Dedifferentiated amniotic fluid mesenchymal stem cell (primary cell): ENCODE measurements around the gene GRHPR.

ENCODE experiments used
- DNase-seq: peaks from one replicate; pipeline ENCODE4 v3.0.0-alpha.2; 2016; ENCODE audit errors: extremely low spot score

GRHPR gene

GRCh38 chr9:37398464-37399025 is 24.0 kb upstream of the GRHPR start:
- DNase-seq, result no peak

- no peak for DNase-seq
Observed at GRCh38 chr9:37399336-37399735, 23.2 kb upstream of the GRHPR start.

DNA sequence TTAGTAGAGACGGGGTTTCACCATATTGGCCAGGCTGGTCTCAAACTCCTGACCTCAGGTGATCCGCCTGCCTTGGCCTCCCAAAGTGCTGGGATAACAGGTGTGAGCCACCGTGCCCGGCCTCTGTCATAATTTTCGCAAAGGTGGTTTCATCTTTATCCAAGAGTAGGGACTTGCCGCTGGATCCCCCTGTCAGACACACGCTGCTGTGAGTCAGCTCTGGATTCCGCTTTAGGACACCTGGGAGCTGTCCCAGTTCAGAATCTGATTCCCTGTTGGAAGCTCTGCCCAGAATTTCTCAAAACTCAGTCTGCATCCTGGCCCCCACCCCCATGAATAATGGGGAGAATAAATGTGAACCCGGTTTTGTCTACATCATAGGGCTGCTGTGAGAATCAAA is 17.9 kb upstream of the GRHPR start:
- no peak for DNase-seq

DNA sequence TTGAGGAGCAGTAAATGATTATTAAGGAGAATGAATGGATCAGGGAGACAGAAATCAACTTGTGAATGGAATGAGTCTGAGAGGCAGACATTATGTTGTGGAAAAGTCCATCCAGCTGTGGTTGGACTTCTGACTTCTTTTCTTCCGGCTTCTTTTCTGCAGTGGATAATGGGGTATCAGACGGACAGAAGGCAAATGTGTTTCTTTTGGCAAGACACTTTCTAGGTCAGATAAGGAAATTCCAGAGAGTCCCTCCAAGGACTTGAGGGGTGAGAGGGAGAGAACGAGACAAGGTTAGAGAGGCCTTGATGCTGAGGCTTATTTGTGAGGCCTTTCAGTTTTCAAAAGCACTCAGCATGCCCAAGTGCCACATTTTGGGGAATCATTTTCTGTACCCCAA is 17.1 kb upstream of the GRHPR start:
- no peak for DNase-seq

DNA sequence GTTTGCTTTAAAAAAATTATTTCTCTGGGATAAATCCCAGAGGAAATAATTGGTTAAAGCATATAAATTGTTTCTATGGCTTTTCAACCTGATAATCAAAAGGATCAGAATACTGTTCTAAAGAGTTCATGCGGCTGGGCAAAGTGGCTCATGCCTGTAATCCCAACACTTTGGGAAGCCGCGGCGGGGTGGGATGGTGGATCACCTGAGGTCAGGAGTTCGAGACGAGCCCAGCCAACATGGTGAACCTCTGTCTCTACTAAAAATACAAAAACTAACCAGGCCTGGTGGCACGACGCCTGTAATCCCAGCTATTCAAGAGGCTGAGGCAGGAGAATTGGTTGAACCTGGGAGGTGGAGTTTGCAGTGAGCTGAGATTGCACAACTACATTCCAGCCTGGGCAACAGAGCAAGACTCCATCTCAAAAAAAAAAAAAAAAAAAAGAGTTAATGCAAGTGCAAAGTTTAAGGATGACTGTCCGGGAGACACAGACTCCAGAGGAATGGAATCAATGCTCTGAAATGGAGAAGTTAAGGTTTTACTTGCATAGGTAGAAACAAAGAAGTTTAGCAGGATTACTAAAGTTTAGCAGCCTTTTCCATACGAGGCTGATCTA is 16.6 kb upstream of the GRHPR start:
- no peak for DNase-seq

GRCh38 chr9:37406603-37407401 is 15.7 kb upstream of the GRHPR start:
- DNase-seq, result no peak

- DNase-seq, result no peak
Observed at GRCh38 chr9:37407468-37407867, 15.0 kb upstream of the GRHPR start.

GRCh38 chr9:37408933-37409710 is 13.4 kb upstream of the GRHPR start:
- DNase-seq, result no peak

GRCh38 chr9:37410354-37410861 is 12.1 kb upstream of the GRHPR start:
- DNase-seq, result no peak

DNA sequence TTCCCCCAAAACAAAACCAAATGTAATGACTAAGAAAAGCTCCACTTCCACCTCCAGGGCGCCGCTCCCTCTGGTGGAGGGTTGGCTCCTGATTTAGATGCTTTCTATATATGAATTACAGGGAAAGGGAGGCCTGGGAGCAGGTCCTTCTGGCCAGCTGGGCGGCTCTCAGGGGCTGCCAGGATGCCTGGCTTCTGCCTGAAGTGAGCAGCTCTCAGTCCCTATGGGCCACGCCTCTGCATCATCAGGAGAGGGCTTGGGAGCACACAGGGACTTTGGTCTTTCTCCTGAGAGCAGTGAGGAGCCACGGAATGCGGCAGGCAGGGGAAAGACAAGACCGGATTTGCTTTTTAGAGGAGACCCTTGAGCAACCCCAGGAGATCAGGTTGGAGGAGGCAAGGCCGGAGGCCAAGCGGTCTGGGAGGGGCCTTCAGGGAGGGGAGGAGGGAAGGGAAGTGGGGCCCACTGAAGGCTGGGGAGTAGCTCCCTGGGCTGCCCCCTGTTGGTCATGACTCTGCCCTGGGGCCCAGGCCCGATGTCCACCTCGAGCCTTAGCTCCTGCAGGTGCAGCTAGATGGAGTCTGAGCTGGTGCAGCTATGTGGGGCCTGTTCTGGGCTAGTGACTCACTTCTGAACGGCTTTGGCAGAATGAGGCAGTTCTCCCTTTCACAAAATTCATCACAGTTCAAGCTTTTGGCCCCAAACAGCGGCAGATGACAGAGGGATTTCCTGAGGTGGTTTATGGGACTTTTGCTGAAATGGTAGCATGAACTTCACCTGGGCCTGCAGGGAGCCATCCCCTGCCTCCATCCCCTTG is 11.3 kb upstream of the GRHPR start:
- no peak for DNase-seq

- peak; percentile 89 for DNase-seq
Observed at GRCh38 chr9:37412431-37413151, 9.9 kb upstream of the GRHPR start.

DNA sequence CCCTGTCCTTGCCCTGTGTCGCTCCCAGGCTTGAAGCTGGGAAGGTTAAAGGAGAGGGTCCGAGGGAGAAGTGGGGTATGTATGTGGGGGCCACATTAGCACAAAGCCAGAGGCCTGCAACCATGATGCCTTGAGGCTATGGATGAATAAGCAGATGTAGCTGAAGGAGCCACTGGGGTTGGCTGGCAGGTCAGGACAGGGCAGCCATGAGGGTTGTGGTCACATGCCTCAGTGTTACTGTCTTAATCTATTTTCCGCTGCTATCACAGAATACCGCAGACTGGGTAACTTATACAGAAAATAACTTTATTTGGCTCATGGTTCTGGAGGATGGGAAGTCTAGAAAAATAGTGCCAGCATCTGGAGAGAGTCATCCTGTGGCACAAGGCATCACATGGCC is 9.2 kb upstream of the GRHPR start:
- no peak for DNase-seq

DNA sequence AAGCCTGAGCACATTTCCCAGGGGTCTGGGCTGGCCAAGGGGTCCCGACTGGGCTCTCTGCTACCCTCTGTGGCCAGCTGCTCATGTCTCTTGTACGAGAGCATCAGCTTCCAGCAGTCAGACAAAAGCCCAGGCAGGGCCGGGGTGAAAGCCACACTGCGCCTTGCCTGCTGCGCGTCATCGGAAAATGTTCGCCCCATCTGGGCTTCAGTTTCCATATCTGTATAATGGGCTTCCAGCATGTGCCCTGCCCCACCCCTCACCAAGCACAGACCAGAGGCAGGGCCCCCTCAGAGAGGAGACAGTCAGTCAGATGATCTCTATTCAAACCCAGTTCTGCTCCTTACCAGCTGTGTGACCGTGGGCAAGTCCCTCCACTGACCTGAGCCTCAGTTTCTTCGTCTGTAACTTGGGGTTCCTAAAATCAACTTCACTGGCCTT is 8.0 kb upstream of the GRHPR start:
- DNase-seq, result no peak

GRCh38 chr9:37415011-37415719 is 7.3 kb upstream of the GRHPR start:
- DNase-seq, result peak; percentile 74

GRCh38 chr9:37417252-37417803 is 5.2 kb upstream of the GRHPR start:
- no peak for DNase-seq

DNA sequence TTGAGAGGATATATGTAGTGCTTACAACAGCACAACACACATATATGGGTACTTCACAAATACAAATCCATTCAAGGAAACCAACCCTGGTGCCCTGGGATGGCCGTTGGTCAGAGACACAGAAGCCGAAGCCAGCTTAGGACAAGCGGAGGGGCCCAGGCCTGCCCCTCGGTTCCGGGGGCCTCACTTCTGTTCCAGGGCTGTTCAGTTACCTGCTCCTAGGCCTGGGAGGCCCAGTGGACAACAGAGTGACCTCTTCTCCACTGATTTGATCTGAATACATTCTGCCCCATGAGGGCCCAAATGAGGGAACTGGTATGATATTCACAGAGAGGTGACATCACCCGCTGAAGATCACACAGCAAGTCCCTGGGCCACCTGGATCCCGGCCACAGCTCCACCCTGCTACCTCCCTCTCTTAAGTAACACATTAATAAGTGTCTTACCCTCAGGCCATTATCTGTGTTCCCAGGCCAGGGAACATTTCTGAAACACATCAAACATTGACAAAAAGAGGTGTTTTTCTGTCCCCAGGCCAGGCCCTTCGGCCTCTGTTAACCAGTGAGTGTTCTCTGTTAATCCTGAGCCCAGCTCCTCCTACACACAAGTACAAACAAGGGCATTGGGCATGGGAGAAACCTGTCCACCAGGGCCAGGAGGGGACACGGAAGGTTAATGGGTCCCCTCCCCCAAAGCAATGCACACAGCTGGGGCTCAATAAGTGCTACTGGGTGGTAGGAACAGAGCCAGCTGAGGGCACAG is 4.5 kb upstream of the GRHPR start:
- no peak for DNase-seq

DNA sequence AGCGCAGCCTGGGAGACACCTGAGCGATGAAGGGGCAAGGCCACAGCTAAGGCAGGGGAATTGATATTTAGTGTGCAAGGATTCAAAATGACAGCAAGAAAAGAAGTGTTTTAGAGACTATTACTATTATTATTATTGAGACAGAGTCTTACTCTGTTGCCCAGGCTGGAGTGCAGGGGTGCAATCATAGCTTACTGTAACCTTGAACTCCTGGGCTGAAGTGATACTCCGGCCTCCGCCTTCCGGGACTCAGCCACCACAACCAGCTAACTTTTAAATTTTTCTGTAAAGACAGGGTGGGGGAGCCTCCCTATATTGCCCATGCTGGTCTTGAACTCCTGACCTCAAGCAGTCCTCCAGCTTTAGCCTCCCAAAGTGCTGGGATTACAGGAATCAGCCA is 3.3 kb upstream of the GRHPR start:
- DNase-seq, result no peak

DNA sequence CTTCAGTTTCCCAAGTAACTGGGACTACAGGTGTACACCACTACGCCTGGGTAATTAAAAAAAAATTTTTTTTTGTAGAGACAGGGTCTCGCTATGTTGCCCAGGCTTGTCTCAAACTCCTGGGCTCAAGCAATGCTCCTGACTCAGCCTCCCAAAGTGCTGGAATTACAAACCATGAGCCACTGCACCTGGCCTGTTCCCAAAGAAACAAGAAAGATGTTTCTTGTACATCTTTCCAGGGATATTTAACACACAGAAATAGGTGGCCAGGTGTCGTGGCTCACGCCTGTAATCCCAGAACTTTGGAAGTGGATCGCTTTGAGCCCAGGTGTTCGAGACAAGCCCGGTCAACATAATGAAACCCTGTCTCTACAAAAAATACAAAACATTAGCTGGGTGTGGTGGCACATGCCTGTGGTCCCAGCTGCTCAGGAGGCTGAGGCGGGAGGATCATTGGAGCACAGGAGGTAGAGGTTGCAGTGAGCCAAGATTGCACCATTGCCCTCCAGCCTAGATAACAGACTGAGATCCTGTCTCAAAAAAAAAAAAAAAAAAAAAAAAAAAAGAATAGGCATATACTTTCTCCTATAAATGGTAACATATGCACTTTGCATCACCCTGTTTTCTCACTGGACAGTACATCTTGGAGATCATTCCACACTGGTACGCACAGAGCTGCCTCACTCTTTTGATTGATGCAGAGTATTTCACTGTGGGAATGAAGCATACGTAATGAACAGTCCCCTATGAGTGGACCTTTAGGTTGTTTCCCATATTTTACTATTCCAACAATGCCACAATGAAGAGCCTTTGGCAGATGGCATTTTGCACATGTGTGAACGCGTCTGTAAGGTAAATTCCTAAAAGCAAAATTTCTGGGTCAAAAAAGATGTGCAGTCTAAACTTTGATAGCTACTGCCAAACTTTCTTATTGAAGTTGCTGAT is 2.0 kb upstream of the GRHPR start:
- no peak for DNase-seq
